IPS-15b (cell line): ENCODE data around the gene ASB4.
"Not testable (repeated sequence)": the region's sequence is repeated elsewhere in the genome, so short reads cannot be mapped to it uniquely, and the experiment has no call there.

ENCODE experiments used
- H3K27me3 ChIP-seq: one replicate; pipeline ENCODE4 v1.6.1; 2013; ENCODE audit warnings: low read length; ENCODE audit not compliant: control insufficient read depth, insufficient read depth
- H3K36me3 ChIP-seq: one replicate; pipeline ENCODE4 v1.6.1; 2013; ENCODE audit warnings: low read length; ENCODE audit not compliant: control insufficient read depth, insufficient read depth
- H3K4me1 ChIP-seq: one replicate; pipeline ENCODE4 v1.6.1; 2013; ENCODE audit warnings: mild to moderate bottlenecking, low read length; ENCODE audit not compliant: control insufficient read depth, insufficient read depth
- H3K4me3 ChIP-seq: one replicate; pipeline ENCODE4 v1.5.1; 2013; ENCODE audit warnings: low read depth, low read length
- H3K9ac ChIP-seq: one replicate; pipeline ENCODE4 v1.6.1; 2013; ENCODE audit warnings: low read depth, mild to moderate bottlenecking, low read length
- H3K9me3 ChIP-seq: one replicate; pipeline ENCODE4 v1.6.1; 2013; ENCODE audit warnings: mild to moderate bottlenecking, low read length; ENCODE audit not compliant: control insufficient read depth, insufficient read depth

Gene ASB4

GRCh38 chr7:95547361-95548348, 61.9 kb downstream of the ASB4 start:
- no peaks in the 10 kb centered on the region for H3K36me3 ChIP-seq
- H3K9ac ChIP-seq: no peak overlapping the region
- no peak overlapping the region for H3K4me3 ChIP-seq
- H3K9me3 ChIP-seq: no peaks in the 10 kb centered on the region
- H3K27me3 ChIP-seq: no peaks in the 10 kb centered on the region
- peaks cover 3% of the 10 kb centered on the region for H3K4me1 ChIP-seq

- H3K4me3 ChIP-seq: no peak overlapping the region
- H3K4me1 ChIP-seq: peaks cover 3% of the 10 kb centered on the region
- H3K36me3 ChIP-seq: no peaks in the 10 kb centered on the region
- no peaks in the 10 kb centered on the region for H3K27me3 ChIP-seq
- H3K9ac ChIP-seq: no peak overlapping the region
- H3K9me3 ChIP-seq: no peaks in the 10 kb centered on the region
Observed at GRCh38 chr7:95549818-95550529, 64.2 kb downstream of the ASB4 start.

GRCh38 chr7:95550546-95550945, 64.8 kb downstream of the ASB4 start:
- H3K27me3 ChIP-seq: no peaks in the 10 kb centered on the region
- H3K4me1 ChIP-seq: no peaks in the 10 kb centered on the region
- H3K9me3 ChIP-seq: no peaks in the 10 kb centered on the region
- no peak overlapping the region for H3K4me3 ChIP-seq
- no peaks in the 10 kb centered on the region for H3K36me3 ChIP-seq
- no peak overlapping the region for H3K9ac ChIP-seq

GRCh38 chr7:95552010-95552926, 66.5 kb downstream of the ASB4 start:
- H3K9me3 ChIP-seq, H3K4me3 ChIP-seq, H3K9ac ChIP-seq: not testable (repeated sequence)

GRCh38 chr7:95553939-95554338, 68.2 kb downstream of the ASB4 start:
- H3K4me3 ChIP-seq: no peak overlapping the region
- H3K9ac ChIP-seq: no peak overlapping the region
- no peaks in the 10 kb centered on the region for H3K27me3 ChIP-seq
- no peaks in the 10 kb centered on the region for H3K4me1 ChIP-seq
- no peaks in the 10 kb centered on the region for H3K36me3 ChIP-seq
- no peaks in the 10 kb centered on the region for H3K9me3 ChIP-seq

More at GRCh38 chr7:95552010-95552926, 66.5 kb downstream of the ASB4 start:
- not testable (repeated sequence) for H3K4me1 ChIP-seq, H3K27me3 ChIP-seq, H3K36me3 ChIP-seq

GRCh38 chr7:95556777-95557176, 71.0 kb downstream of the ASB4 start:
- Histone ChIP-seq H3K36me3 (no peaks in the 10 kb centered on the region), H3K27me3 (no peaks in the 10 kb centered on the region), H3K4me3 (no peak overlapping the region), H3K4me1 (no peaks in the 10 kb centered on the region), H3K9ac (no peak overlapping the region), H3K9me3 (no peaks in the 10 kb centered on the region)

- Histone ChIP-seq H3K4me3 (no peak overlapping the region), H3K9me3 (no peaks in the 10 kb centered on the region), H3K27me3 (no peaks in the 10 kb centered on the region), H3K36me3 (no peaks in the 10 kb centered on the region), H3K9ac (no peak overlapping the region), H3K4me1 (no peaks in the 10 kb centered on the region)
Observed at GRCh38 chr7:95558864-95559263, 73.1 kb downstream of the ASB4 start.

- H3K27me3 ChIP-seq: no peaks in the 10 kb centered on the region
- H3K36me3 ChIP-seq: no peaks in the 10 kb centered on the region
- no peaks in the 10 kb centered on the region for H3K4me1 ChIP-seq
- no peak overlapping the region for H3K9ac ChIP-seq
- no peaks in the 10 kb centered on the region for H3K9me3 ChIP-seq
- no peak overlapping the region for H3K4me3 ChIP-seq
Observed at GRCh38 chr7:95560674-95561073, 74.9 kb downstream of the ASB4 start.

GRCh38 chr7:95569720-95570119, 84.0 kb downstream of the ASB4 start:
- Histone ChIP-seq H3K4me1 (no peaks in the 10 kb centered on the region), H3K27me3 (no peaks in the 10 kb centered on the region), H3K4me3 (no peak overlapping the region), H3K9me3 (no peaks in the 10 kb centered on the region), H3K9ac (no peak overlapping the region), H3K36me3 (no peaks in the 10 kb centered on the region)

GRCh38 chr7:95577137-95577536, 91.4 kb downstream of the ASB4 start:
- Histone ChIP-seq H3K27me3 (no peaks in the 10 kb centered on the region), H3K4me3 (no peak overlapping the region), H3K9me3 (no peaks in the 10 kb centered on the region), H3K36me3 (no peaks in the 10 kb centered on the region), H3K9ac (no peak overlapping the region), H3K4me1 (peaks cover 2% of the 10 kb centered on the region)

- no peak overlapping the region for H3K4me3 ChIP-seq
- H3K36me3 ChIP-seq: no peaks in the 10 kb centered on the region
- no peak overlapping the region for H3K9ac ChIP-seq
- H3K27me3 ChIP-seq: no peaks in the 10 kb centered on the region
- no peaks in the 10 kb centered on the region for H3K9me3 ChIP-seq
- peaks cover 2% of the 10 kb centered on the region for H3K4me1 ChIP-seq
Observed at GRCh38 chr7:95578299-95578855, 92.6 kb downstream of the ASB4 start.
